HepG2 (cell line): ENCODE measurements around the gene LGALS8. TPM values are rescaled to one million over a fixed set of nuclear protein-coding genes. Genes with fewer than 3 reads are reported as not detected.

Experiments used
- ATF6 ChIP-seq: sonication (generic); formaldehyde crosslinking; conservative IDR thresholded peaks from 2 replicates; pipeline ENCODE4 v1.4.0; 2020; ENCODE audit warnings: missing genetic modification reagents
- HNRNPLL ChIP-seq: fragments of 200-400 bp; formaldehyde crosslinking; IDR thresholded peaks from 2 replicates; pipeline ENCODE4 v1.6.1; 2017; ENCODE audit warnings: mild to moderate bottlenecking, low read depth, low read length; ENCODE audit not compliant: poor library complexity, severe bottlenecking
- KLF16 ChIP-seq, 2 experiments: sonication (generic) in 1 of 2; formaldehyde crosslinking in 1 of 2; IDR thresholded peaks; 2 replicates each; pipeline versions ENCODE4 v1.6.1 to v1.8.0; 2016 to 2023; ENCODE audit warnings: missing genetic modification reagents in 2 of 2, missing compliant biosample characterization in 1 of 2
- SAFB2 ChIP-seq: sonication (generic); formaldehyde crosslinking; IDR thresholded peaks from 2 replicates; pipeline ENCODE4 v1.5.1; 2020; ENCODE audit warnings: missing genetic modification reagents, low read depth, mild to moderate bottlenecking, borderline replicate concordance
- ZSCAN31 ChIP-seq: sonication (generic); formaldehyde crosslinking; IDR thresholded peaks from 2 replicates; pipeline ENCODE4 v1.5.0; 2020; ENCODE audit warnings: low read depth, mild to moderate bottlenecking, missing genetic modification reagents
- polyA plus RNA-seq, 8 experiments: library from polyadenylated mRNA; depleted of rRNA in 3 of 8; stranded (reverse) in 7 of 8; unstranded in 1 of 8; fragments of >200 nt; fragmentation: Illumina TruSeq in 4 of 8; extraction: Trizol in 4 of 8; gene quantifications; 2 replicates each; pipeline versions ENCODE4 v1.2.1 to v1.2.3, GENCODE V29; 2011 to 2016; ENCODE audit warnings: low read depth in 4 of 8, missing spikeins in 1 of 8, mixed read lengths in 1 of 8; ENCODE audit not compliant: insufficient read depth in 1 of 8
- total RNA-seq, 5 experiments: library from RNA; depleted of rRNA; stranded (reverse); fragments of >200 nt; fragmentation: Illumina TruSeq; extraction: Trizol; gene quantifications; 2 replicates each; pipeline ENCODE4 v1.2.3, GENCODE V29; 2016; ENCODE audit warnings: low read depth in 1 of 5
- TF ChIP-seq, protein P1 (sequence below): sonication (generic); formaldehyde crosslinking; IDR thresholded peaks from 2 replicates; pipeline ENCODE4 v1.4.0; 2020; ENCODE audit warnings: mild to moderate bottlenecking, missing genetic modification reagents, borderline replicate concordance

Gene LGALS8
- total and polyA plus RNA-seq, 2 of the 13 experiments (the other 11 are each of a cell fraction or from before 2014, with no cell fraction given) = 29.3 to 185 TPM

DNA sequence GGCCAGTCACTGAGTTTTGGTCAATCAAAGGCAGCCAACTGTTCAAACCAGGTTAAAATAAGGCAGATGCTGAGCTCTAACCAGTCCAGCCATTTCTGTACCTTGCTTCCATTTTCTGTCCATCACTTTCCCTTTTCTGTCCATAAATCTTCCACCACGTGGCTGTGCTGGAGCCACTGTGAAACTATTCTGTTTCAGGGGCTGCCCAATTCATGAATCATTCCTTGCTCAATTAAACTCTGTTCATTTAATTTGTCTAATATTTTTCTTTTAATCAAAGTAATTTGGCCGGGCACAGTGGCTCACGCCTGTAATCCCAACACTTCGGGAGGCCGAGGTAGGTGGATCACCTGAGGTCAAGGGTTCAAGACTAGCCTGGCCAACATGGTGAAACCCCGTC is 22.7 kb upstream of the LGALS8 start (continued):
- TF ChIP-seq ATF6 (CRISPR knock-in tag) (no peak), SAFB2 (CRISPR knock-in tag) (no peak), KLF16 (CRISPR knock-in tag; IDR thresholded peaks at IDR 0.05) (no peak), HNRNPLL (no peak), ZSCAN31 (CRISPR knock-in tag) (no peak)
- TF ChIP-seq, protein P1, sequence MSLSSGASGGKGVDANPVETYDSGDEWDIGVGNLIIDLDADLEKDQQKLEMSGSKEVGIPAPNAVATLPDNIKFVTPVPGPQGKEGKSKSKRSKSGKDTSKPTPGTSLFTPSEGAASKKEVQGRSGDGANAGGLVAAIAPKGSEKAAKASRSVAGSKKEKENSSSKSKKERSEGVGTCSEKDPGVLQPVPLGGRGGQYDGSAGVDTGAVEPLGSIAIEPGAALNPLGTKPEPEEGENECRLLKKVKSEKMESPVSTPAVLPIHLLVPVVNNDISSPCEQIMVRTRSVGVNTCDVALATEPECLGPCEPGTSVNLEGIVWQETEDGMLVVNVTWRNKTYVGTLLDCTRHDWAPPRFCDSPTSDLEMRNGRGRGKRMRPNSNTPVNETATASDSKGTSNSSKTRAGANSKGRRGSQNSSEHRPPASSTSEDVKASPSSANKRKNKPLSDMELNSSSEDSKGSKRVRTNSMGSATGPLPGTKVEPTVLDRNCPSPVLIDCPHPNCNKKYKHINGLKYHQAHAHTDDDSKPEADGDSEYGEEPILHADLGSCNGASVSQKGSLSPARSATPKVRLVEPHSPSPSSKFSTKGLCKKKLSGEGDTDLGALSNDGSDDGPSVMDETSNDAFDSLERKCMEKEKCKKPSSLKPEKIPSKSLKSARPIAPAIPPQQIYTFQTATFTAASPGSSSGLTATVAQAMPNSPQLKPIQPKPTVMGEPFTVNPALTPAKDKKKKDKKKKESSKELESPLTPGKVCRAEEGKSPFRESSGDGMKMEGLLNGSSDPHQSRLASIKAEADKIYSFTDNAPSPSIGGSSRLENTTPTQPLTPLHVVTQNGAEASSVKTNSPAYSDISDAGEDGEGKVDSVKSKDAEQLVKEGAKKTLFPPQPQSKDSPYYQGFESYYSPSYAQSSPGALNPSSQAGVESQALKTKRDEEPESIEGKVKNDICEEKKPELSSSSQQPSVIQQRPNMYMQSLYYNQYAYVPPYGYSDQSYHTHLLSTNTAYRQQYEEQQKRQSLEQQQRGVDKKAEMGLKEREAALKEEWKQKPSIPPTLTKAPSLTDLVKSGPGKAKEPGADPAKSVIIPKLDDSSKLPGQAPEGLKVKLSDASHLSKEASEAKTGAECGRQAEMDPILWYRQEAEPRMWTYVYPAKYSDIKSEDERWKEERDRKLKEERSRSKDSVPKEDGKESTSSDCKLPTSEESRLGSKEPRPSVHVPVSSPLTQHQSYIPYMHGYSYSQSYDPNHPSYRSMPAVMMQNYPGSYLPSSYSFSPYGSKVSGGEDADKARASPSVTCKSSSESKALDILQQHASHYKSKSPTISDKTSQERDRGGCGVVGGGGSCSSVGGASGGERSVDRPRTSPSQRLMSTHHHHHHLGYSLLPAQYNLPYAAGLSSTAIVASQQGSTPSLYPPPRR (CRISPR knock-in tag) = no peak
- TF ChIP-seq, all 625 proteins: peak for 0
